ENCODE results near the gene ROBO2.

ROBO2 gene

GRCh38 chr3:77436908-77437307 lies 397.0 kb downstream of the ROBO2 start:
- DNase-seq: no peak

GRCh38 chr3:77446084-77446483 lies 406.2 kb downstream of the ROBO2 start:
- no peak for DNase-seq

- DNase-seq: no peak
These were observed 406.9 kb downstream of the ROBO2 start for GRCh38 chr3:77446761-77447160.

GRCh38 chr3:77449459-77450350 lies 409.8 kb downstream of the ROBO2 start:
- DNase-seq: no peak

GRCh38 chr3:77456431-77456830 lies 416.5 kb downstream of the ROBO2 start:
- no peak for DNase-seq

GRCh38 chr3:77456906-77457305 lies 417.0 kb downstream of the ROBO2 start:
- no peak for DNase-seq

- no peak for DNase-seq
These were observed 420.0 kb downstream of the ROBO2 start for GRCh38 chr3:77459926-77460325.

GRCh38 chr3:77460326-77460725 lies 420.4 kb downstream of the ROBO2 start:
- DNase-seq: no peak

- DNase-seq: no peak
These were observed 423.1 kb downstream of the ROBO2 start for GRCh38 chr3:77462951-77463350.

- no peak for DNase-seq
These were observed 424.3 kb downstream of the ROBO2 start for GRCh38 chr3:77464111-77464688.

- DNase-seq: no peak
These were observed 426.7 kb downstream of the ROBO2 start for GRCh38 chr3:77466562-77467115.

- DNase-seq: no peak
These were observed 428.1 kb downstream of the ROBO2 start for GRCh38 chr3:77467702-77468625.

- no peak for DNase-seq
These were observed 428.7 kb downstream of the ROBO2 start for GRCh38 chr3:77468626-77469020.

- DNase-seq: no peak
These were observed 435.6 kb downstream of the ROBO2 start for GRCh38 chr3:77475507-77475906.

GRCh38 chr3:77479021-77479420 lies 439.1 kb downstream of the ROBO2 start:
- no peak for DNase-seq

GRCh38 chr3:77489216-77489615 lies 449.3 kb downstream of the ROBO2 start:
- DNase-seq: no peak

GRCh38 chr3:77491961-77492360 lies 452.1 kb downstream of the ROBO2 start:
- DNase-seq: no peak

GRCh38 chr3:77500721-77501120 lies 460.8 kb downstream of the ROBO2 start:
- no peak for DNase-seq

GRCh38 chr3:77506384-77506783 lies 466.5 kb downstream of the ROBO2 start:
- DNase-seq: no peak

- DNase-seq: no peak
These were observed 473.6 kb downstream of the ROBO2 start for GRCh38 chr3:77513542-77513941.

- DNase-seq: no peak
These were observed 474.9 kb downstream of the ROBO2 start for GRCh38 chr3:77514766-77515165.

GRCh38 chr3:77524463-77524862 lies 484.6 kb downstream of the ROBO2 start:
- no peak for DNase-seq
